Mononuclear cell (primary cell): ENCODE data around the gene MCTP2. TPM values are rescaled to one million over a fixed set of nuclear protein-coding genes. Genes with fewer than 3 reads are reported as not detected.
"Not testable (repeated sequence)": the region's sequence is repeated elsewhere in the genome, so short reads cannot be mapped to it uniquely, and the experiment has no call there.

ENCODE experiments used
- H3K27me3 ChIP-seq: 2 replicates; pipeline ENCODE4 v1.6.0; 2011; ENCODE audit warnings: low read length, control low read depth; ENCODE audit not compliant: insufficient read depth
- H3K4me1 ChIP-seq: 2 replicates; pipeline ENCODE4 v1.5.1; 2011; ENCODE audit warnings: mild to moderate bottlenecking, low read length, control low read depth; ENCODE audit not compliant: insufficient read depth
- H3K4me3 ChIP-seq: 2 replicates; pipeline ENCODE4 v1.5.1; 2011; ENCODE audit warnings: mild to moderate bottlenecking, low read length, moderate library complexity
- H3K9me3 ChIP-seq: 2 replicates; pipeline ENCODE4 v1.5.1; 2011; ENCODE audit warnings: low read depth, mild to moderate bottlenecking, control low read depth, low read length
- total RNA-seq: library from RNA; depleted of rRNA; stranded (reverse); fragments of >200 nt; gene quantifications from one replicate; pipeline ENCODE4 v1.2.3, GENCODE V29; 2012

The MCTP2 gene
- total RNA-seq, 1 donor, result 55.9 TPM

GRCh38 chr15:94467034-94467433 is 235.7 kb downstream of the MCTP2 start:
- no peaks in the 10 kb centered on the region for H3K9me3 ChIP-seq
- no peaks in the 10 kb centered on the region for H3K27me3 ChIP-seq
- no peaks in the 10 kb centered on the region for H3K4me1 ChIP-seq
- H3K4me3 ChIP-seq, result no peak overlapping the region

DNA sequence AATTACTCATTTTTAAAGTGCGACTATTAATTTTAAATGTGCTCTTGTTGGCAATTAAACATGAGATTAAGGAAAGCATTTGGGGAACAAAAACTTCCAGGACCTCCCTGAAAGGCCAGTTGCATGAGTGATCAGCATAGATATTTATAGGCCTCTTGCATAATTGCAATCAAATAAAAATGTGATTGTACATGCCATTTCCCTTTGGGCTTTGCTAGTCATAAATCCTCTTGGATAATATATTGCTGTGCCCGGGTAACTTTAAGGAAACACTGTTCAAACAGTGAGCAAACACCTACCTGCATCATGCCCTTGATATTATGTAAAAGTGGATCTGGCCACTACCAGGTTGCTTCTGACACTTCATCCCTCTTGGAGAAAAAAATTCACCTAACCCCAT is 239.1 kb downstream of the MCTP2 start:
- no peak overlapping the region for H3K4me3 ChIP-seq
- no peaks in the 10 kb centered on the region for H3K27me3 ChIP-seq
- H3K4me1 ChIP-seq, result no peaks in the 10 kb centered on the region
- no peaks in the 10 kb centered on the region for H3K9me3 ChIP-seq

GRCh38 chr15:94476686-94477085 is 245.3 kb downstream of the MCTP2 start:
- Histone ChIP-seq H3K27me3 (no peaks in the 10 kb centered on the region), H3K4me3 (no peak overlapping the region), H3K9me3 (no peaks in the 10 kb centered on the region), H3K4me1 (no peaks in the 10 kb centered on the region)

DNA sequence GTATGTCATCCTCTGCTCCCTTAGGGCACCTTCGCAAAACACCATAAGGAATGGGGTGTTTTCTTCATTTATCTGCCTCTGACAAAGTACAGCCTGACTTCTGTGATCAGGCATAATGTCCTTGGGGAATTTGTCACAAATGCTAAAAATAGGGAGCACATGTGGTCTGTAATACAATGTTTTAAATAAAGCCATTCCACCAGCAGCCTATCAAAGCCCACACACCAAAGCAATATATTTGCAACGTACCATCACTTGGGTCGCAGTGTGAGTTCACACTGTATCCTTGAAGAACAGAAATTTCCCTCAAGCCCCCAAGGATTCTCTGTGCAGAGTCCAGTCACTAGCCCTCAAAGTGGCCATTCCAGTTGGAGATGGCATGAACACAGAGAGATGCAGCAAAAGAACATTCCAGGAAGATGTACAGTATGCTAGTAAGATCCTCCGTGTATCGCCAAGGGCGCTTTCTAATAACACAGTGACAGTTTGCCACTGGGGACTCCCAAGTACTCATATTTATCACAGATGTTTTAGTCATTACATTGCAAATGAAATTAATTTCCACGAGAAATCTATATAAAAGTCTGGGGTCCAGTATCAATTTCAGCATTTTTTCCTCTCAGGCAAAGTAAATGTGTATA is 246.7 kb downstream of the MCTP2 start:
- H3K9me3 ChIP-seq, result no peaks in the 10 kb centered on the region
- H3K27me3 ChIP-seq, result no peaks in the 10 kb centered on the region
- no peak overlapping the region for H3K4me3 ChIP-seq
- H3K4me1 ChIP-seq, result no peaks in the 10 kb centered on the region

DNA sequence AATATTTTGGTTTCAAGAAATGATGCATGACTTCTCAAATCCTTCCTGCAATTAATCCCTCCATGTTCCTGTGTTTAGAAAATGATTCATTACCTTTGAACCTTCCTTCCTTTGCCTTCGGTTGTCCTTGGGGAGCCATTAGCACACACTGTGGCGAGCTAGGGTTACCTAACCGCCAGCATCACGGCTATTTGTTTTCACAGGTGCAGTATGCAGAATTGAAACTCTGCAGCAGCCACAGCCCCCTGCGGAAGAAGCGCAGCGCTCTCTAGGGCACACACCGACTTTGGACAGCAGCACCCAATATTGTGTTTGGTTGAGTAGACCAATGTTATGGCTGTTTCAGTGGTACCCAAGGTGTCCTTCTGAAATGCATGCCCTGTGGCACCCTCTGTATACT is 247.4 kb downstream of the MCTP2 start:
- Histone ChIP-seq H3K4me1 (no peaks in the 10 kb centered on the region), H3K27me3 (no peaks in the 10 kb centered on the region), H3K4me3 (no peak overlapping the region), H3K9me3 (no peaks in the 10 kb centered on the region)

DNA sequence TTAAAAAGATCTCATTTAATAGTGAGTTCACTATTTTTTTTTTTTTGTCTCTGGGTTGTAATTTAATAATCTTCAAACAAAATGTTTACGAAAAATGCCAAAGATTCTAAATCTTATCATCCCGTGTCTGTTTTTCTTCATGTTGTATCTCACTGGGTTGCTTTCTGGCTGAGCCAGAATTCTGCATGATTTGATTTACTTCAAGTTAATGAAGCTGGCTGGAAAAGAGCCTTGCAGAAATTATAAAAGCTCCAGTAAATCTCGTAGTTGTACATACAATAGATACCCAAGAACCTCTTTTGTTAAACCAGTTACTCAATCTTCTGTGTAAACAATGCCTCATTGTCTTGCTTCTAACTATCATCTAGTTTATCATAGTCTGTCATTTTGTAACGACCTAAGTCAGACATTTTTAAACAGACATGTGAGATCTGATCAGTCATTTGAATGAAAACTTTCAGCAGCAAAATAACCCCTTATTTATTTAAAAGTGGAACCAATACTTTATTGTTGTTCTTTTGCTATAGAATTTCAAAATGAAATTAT is 249.0 kb downstream of the MCTP2 start:
- no peaks in the 10 kb centered on the region for H3K9me3 ChIP-seq
- no peaks in the 10 kb centered on the region for H3K4me1 ChIP-seq
- H3K27me3 ChIP-seq, result no peaks in the 10 kb centered on the region
- no peak overlapping the region for H3K4me3 ChIP-seq

- no peaks in the 10 kb centered on the region for H3K4me1 ChIP-seq
- peaks cover 3% of the 10 kb centered on the region for H3K27me3 ChIP-seq
- no peaks in the 10 kb centered on the region for H3K9me3 ChIP-seq
- H3K4me3 ChIP-seq, result no peak overlapping the region
Measured at GRCh38 chr15:94485148-94485719, 253.9 kb downstream of the MCTP2 start.

GRCh38 chr15:94487635-94488034 is 256.3 kb downstream of the MCTP2 start:
- Histone ChIP-seq H3K4me1 (no peaks in the 10 kb centered on the region), H3K27me3 (peaks cover 3% of the 10 kb centered on the region), H3K4me3 (no peak overlapping the region), H3K9me3 (no peaks in the 10 kb centered on the region)

DNA sequence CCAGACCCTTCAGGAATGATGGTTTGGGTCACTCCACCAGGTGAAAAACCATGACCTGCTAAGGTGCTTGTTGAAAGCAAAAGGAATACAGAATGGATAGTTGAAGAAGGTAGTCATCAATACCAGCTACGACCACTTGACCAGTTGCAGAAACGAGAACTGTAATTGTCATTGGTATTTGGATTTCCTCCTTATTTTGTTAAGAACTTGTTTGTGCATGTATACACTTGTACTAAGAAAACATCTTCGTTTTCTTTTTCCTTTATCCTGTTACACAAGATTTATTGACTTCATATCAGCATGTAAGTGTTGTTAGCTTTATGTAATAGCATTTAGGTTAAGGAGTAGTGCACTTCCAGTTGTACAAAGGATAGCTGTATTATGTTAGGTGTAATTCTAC is 261.8 kb downstream of the MCTP2 start:
- no peaks in the 10 kb centered on the region for H3K27me3 ChIP-seq
- H3K4me3 ChIP-seq, result no peak overlapping the region
- no peaks in the 10 kb centered on the region for H3K9me3 ChIP-seq
- H3K4me1 ChIP-seq, result no peaks in the 10 kb centered on the region

DNA sequence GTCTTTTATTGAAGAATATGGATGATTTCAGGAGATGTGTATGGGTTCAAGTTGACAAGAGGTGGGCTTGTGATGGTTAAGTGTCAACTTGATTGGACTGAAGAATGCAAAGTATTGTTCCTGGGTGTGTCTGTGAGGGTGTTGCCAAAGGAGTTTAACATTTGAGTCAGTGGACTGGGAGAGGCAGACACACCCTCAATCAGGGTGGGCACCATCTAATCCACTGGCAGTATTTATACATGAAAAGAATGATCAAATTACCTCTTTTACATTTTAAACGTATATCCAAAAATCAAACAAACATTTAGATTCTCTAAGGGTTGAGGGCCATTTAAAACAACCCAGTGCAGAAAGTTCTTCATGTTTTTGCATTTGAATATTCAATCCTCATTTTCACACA is 262.2 kb downstream of the MCTP2 start:
- H3K4me1 ChIP-seq, H3K9me3 ChIP-seq, H3K4me3 ChIP-seq, H3K27me3 ChIP-seq: not testable (repeated sequence)

- Histone ChIP-seq H3K4me1 (no peaks in the 10 kb centered on the region), H3K27me3 (no peaks in the 10 kb centered on the region), H3K4me3 (no peak overlapping the region), H3K9me3 (no peaks in the 10 kb centered on the region)
Measured at GRCh38 chr15:94494732-94495131, 263.4 kb downstream of the MCTP2 start.

DNA sequence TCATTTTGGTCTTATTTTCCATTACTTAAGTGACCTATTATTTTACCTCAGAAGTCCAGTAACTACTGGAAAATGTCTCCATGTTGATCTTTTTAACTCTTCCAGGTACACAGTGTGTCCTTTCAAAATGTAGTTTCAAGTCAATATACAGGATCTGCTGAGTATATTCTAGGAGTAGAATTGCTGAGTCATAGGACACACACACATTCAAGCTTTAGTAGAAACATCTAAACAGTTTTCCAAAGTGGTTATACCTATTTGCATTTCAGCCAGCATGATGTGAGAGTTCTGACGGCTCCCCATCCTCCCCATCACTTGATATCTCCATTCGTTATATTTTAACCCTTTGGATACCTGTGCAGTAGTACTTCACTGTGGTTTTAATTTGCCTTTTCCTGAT is 271.9 kb downstream of the MCTP2 start:
- Histone ChIP-seq H3K4me1 (no peaks in the 10 kb centered on the region), H3K27me3 (no peaks in the 10 kb centered on the region), H3K4me3 (no peak overlapping the region), H3K9me3 (peaks cover 13% of the 10 kb centered on the region)

DNA sequence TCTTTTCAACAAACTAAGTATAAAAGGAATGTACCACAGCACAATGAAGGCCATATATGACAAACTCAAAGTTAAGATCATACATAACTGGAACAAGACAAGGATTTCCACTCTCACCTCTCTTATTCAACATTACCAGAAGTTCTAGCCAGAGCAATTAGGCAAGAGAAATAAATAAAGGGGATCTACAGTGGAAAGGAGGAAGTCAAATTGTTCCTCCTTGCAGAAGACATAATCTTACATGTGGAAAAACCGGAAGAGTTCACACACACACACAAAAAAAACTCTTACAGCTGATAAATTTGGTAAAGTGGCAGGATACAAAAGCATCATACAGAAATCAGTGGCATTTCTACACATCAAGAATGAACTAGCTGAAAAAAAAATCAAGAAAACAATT is 277.9 kb downstream of the MCTP2 start:
- Histone ChIP-seq H3K27me3 (no peaks in the 10 kb centered on the region), H3K4me1 (no peaks in the 10 kb centered on the region), H3K4me3 (no peak overlapping the region)

GRCh38 chr15:94522125-94522524 is 290.8 kb downstream of the MCTP2 start:
- Histone ChIP-seq H3K4me1 (no peaks in the 10 kb centered on the region), H3K27me3 (peaks cover 4% of the 10 kb centered on the region), H3K9me3 (no peaks in the 10 kb centered on the region), H3K4me3 (no peak overlapping the region)

More for the DNA sequence above, 277.9 kb downstream of the MCTP2 start:
- peaks cover 20% of the 10 kb centered on the region for H3K9me3 ChIP-seq

GRCh38 chr15:94523873-94524272 is 292.5 kb downstream of the MCTP2 start:
- H3K27me3 ChIP-seq, result no peaks in the 10 kb centered on the region
- H3K4me3 ChIP-seq, result no peak overlapping the region
- peaks cover 3% of the 10 kb centered on the region for H3K4me1 ChIP-seq
- no peaks in the 10 kb centered on the region for H3K9me3 ChIP-seq

DNA sequence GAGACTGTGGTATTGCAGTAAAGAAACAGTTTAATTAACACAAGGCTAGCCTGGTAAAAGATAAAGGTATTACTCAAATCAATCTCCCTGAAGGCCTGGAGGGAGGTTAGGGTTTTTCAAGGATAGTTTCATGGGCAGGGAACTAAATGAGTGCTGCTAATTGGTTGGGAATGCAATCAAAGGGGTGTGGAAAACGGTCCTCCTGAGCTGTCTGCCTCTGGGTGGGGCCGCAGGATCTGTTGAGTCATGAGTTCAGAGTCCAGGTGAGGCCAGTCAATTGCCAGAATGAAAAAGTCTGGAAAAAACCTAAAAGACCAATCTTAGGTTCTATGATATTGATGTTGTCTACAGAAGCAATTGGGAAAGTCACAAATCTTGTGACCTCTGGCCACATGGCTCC is 293.2 kb downstream of the MCTP2 start:
- H3K4me3 ChIP-seq, result no peak overlapping the region
- H3K9me3 ChIP-seq, result no peaks in the 10 kb centered on the region
- no peaks in the 10 kb centered on the region for H3K27me3 ChIP-seq
- peaks cover 3% of the 10 kb centered on the region for H3K4me1 ChIP-seq
